Breast epithelium (tissue), 3 donors: Measurements from ENCODE around the gene COL4A2.

Experiments used
- CTCF ChIP-seq, 3 donors: fragments of 450-650 bp; IDR thresholded peaks; one replicate each; pipeline ENCODE4 v1.5.1; 2016 to 2017; ENCODE audit warnings: antibody characterized with exemption in 3 of 3, mild to moderate bottlenecking in 3 of 3, moderate library complexity in 3 of 3
- POLR2A ChIP-seq: fragments of 450-650 bp; IDR thresholded peaks from one replicate; pipeline ENCODE4 v1.6.1; 2016; ENCODE audit warnings: antibody characterized with exemption, mild to moderate bottlenecking, moderate library complexity

DNA sequence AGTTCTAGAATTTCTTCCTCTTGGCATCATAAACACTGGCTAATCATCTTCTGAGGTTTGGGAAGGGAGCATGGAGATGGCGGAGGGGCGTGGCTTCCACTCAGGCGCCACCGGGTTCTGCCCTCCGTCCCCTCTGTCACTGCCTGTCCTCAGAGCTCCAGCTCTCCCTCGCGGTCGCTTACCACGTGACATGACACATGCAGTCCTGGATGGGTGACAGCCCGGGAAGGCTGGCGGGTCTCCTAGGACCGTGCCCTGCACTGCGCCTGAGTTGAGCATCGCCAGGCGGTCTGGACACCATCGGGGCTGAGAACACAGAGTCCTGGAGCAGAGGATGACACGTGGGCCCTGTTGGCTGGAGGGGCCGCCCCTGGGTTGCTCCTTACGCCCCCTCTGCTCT lies 131.1 kb downstream of the COL4A2 start:
- TF ChIP-seq POLR2A (no peak), CTCF (IDR thresholded peaks at IDR 0.05) (no peak)
